DOHH2 (cell line): ENCODE results near the gene LRRC74B.

Source experiments
- H3F3A ChIP-seq: fragments of 200-600 bp; sonication (generic), shearing (Covaris generic); 2 replicates; pipeline ENCODE4 v1.6.0; 2016; ENCODE audit warnings: antibody characterized with exemption, mild to moderate bottlenecking; ENCODE audit not compliant: control insufficient read depth, insufficient read depth
- H3K27ac ChIP-seq: fragments of 200-600 bp; sonication (generic); 2 replicates; pipeline ENCODE4 v1.5.1; 2014; ENCODE audit warnings: low read depth, mild to moderate bottlenecking, low read length, moderate library complexity
- H3K27me3 ChIP-seq: fragments of 200-600 bp; sonication (generic); 2 replicates; pipeline ENCODE4 v1.6.1; 2014; ENCODE audit warnings: mild to moderate bottlenecking, low read length, mixed read lengths; ENCODE audit not compliant: control insufficient read depth
- H3K36me3 ChIP-seq: fragments of 200-600 bp; sonication (generic); 2 replicates; pipeline ENCODE4 v1.6.1; 2014; ENCODE audit warnings: mild to moderate bottlenecking, low read length, moderate library complexity, mixed read lengths; ENCODE audit not compliant: control insufficient read depth
- H3K4me1 ChIP-seq: fragments of 200-600 bp; sonication (generic); 2 replicates; pipeline ENCODE4 v1.6.1; 2014; ENCODE audit warnings: mild to moderate bottlenecking, low read length, mixed read lengths; ENCODE audit not compliant: control insufficient read depth
- H3K4me2 ChIP-seq: fragments of 200-600 bp; sonication (generic); 2 replicates; pipeline ENCODE4 v1.6.0; 2014; ENCODE audit warnings: mild to moderate bottlenecking, low read length, moderate library complexity
- H3K4me3 ChIP-seq: fragments of 200-600 bp; sonication (generic); 2 replicates; pipeline ENCODE4 v1.5.1; 2014; ENCODE audit warnings: mild to moderate bottlenecking, low read length, mixed read lengths
- H3K79me2 ChIP-seq: fragments of 200-600 bp; sonication (generic); 2 replicates; pipeline ENCODE4 v1.6.1; 2014; ENCODE audit warnings: mild to moderate bottlenecking, low read length, mixed read lengths; ENCODE audit not compliant: control insufficient read depth
- H3K9me2 ChIP-seq: fragments of 200-600 bp; sonication (generic); replicated peaks from 2 replicates; pipeline ENCODE4 v1.6.1; 2014; ENCODE audit warnings: mild to moderate bottlenecking, low read length, mixed read lengths; ENCODE audit not compliant: control insufficient read depth
- H3K9me3 ChIP-seq: fragments of 200-600 bp; sonication (generic); 2 replicates; pipeline ENCODE4 v1.6.1; 2014; ENCODE audit warnings: antibody characterized with exemption, low read length, mixed read lengths; ENCODE audit not compliant: control insufficient read depth, insufficient read depth
- H4K20me1 ChIP-seq: fragments of 200-600 bp; sonication (generic); 2 replicates; pipeline ENCODE4 v1.6.0; 2014; ENCODE audit warnings: low read depth, mild to moderate bottlenecking, antibody characterized with exemption, low read length, moderate library complexity; ENCODE audit not compliant: control insufficient read depth, insufficient read depth
- CTCF ChIP-seq: fragments of 200-600 bp; sonication (generic); IDR thresholded peaks from one replicate; pipeline ENCODE4 v1.5.1; 2014; ENCODE audit warnings: antibody characterized with exemption, mild to moderate bottlenecking, low read depth, low read length; ENCODE audit not compliant: poor library complexity, severe bottlenecking
- EZH2phosphoT487 ChIP-seq: fragments of 200-600 bp; sonication (generic); IDR thresholded peaks from 2 replicates; pipeline ENCODE4 v1.6.1; 2017; ENCODE audit warnings: borderline replicate concordance, mild to moderate bottlenecking, antibody characterized with exemption, low read length, moderate library complexity, mixed read lengths

LRRC74B gene

GRCh38 chr22:21078916-21079315, 33.2 kb downstream of the LRRC74B start:
- H4K20me1 ChIP-seq: no peaks in the 10 kb centered on the region
- TF ChIP-seq CTCF (no peak), EZH2phosphoT487 (no peak)
- no peak overlapping the region for H3K4me3 ChIP-seq
- no peak overlapping the region for H3K27ac ChIP-seq
- no peak overlapping the region for H3K4me2 ChIP-seq
- H3K9me2 ChIP-seq: no peaks in the 10 kb centered on the region
- H3K27me3 ChIP-seq: no peaks in the 10 kb centered on the region
- no peaks in the 10 kb centered on the region for H3F3A ChIP-seq
- H3K36me3 ChIP-seq: no peaks in the 10 kb centered on the region
- H3K4me1 ChIP-seq: no peaks in the 10 kb centered on the region
- no peaks in the 10 kb centered on the region for H3K79me2 ChIP-seq
- H3K9me3 ChIP-seq: no peaks in the 10 kb centered on the region

- no peaks in the 10 kb centered on the region for H3K9me3 ChIP-seq
- no peaks in the 10 kb centered on the region for H4K20me1 ChIP-seq
- no peaks in the 10 kb centered on the region for H3K36me3 ChIP-seq
- TF ChIP-seq CTCF: no peak
- no peak for TF ChIP-seq EZH2phosphoT487
- H3K27me3 ChIP-seq: no peaks in the 10 kb centered on the region
- H3K27ac ChIP-seq: no peak overlapping the region
- no peaks in the 10 kb centered on the region for H3K9me2 ChIP-seq
- H3K4me1 ChIP-seq: no peaks in the 10 kb centered on the region
- no peak overlapping the region for H3K4me2 ChIP-seq
- no peaks in the 10 kb centered on the region for H3K79me2 ChIP-seq
- H3F3A ChIP-seq: no peaks in the 10 kb centered on the region
- H3K4me3 ChIP-seq: no peak overlapping the region
Measured at GRCh38 chr22:21079493-21079892, 33.7 kb downstream of the LRRC74B start.

GRCh38 chr22:21080435-21081137, 34.8 kb downstream of the LRRC74B start:
- no peaks in the 10 kb centered on the region for H3K9me3 ChIP-seq
- H3K9me2 ChIP-seq: no peaks in the 10 kb centered on the region
- no peaks in the 10 kb centered on the region for H3F3A ChIP-seq
- no peaks in the 10 kb centered on the region for H3K27me3 ChIP-seq
- no peak overlapping the region for H3K4me2 ChIP-seq
- H3K79me2 ChIP-seq: no peaks in the 10 kb centered on the region
- H3K36me3 ChIP-seq: no peaks in the 10 kb centered on the region
- H3K4me3 ChIP-seq: no peak overlapping the region
- H3K4me1 ChIP-seq: no peaks in the 10 kb centered on the region
- TF ChIP-seq EZH2phosphoT487 (no peak), CTCF (no peak)
- no peaks in the 10 kb centered on the region for H4K20me1 ChIP-seq
- H3K27ac ChIP-seq: no peak overlapping the region
